ENCODE results near the gene RELA.
A peak's percentile ranks its signal among the peaks of the same experiment; 100 is the strongest.
"Not testable (repeated sequence)": the region's sequence is repeated elsewhere in the genome, so short reads cannot be mapped to it uniquely, and the experiment has no call there.

RELA gene
- total RNA-seq, result 106 to 281 (median 111) reads per million in 9 experiments

GRCh38 chr11:65662799-65663638 is at the start of gene RELA:
Gene RELA, minus strand, starts transcription at chr11:65662916. Its CDS starts 84 bp downstream, at chr11:65662832.
- Mint-ChIP-seq H3K9me3 (no peaks in the 10 kb centered on the region), H3K4me3 (peak within 1 kb of the TSS; percentile 89 to 91), H3K27ac (peak within 1 kb of the TSS; percentile 94 to 95), H3K4me1 (ENCODE audit: low read depth in 2 of 2) (peaks cover 24 to 30% of the 10 kb centered on the region in 2 donors), H3K27me3 (no peaks in the 10 kb centered on the region), H3K36me3 (ENCODE audit: insufficient read depth) (peaks cover 55% of the 10 kb centered on the region)
- peak; percentile 82 for ATAC-seq (replicated peaks)
- peak; percentile 87 to 89 (median 88) for DNase-seq

GRCh38 chr11:65711785-65712632 is 49.3 kb upstream of the RELA start, which contains the start of gene KAT5:
Gene KAT5, plus strand, starts transcription at chr11:65712252. Its CDS starts 16 bp downstream, at chr11:65712268.
- Mint-ChIP-seq H3K4me3 (peak within 1 kb of the TSS; percentile 91 to 94), H3K27ac (peak within 1 kb of the TSS; percentile 99 to 100), H3K27me3 (no peaks in the 10 kb centered on the region), H3K9me3 (no peaks in the 10 kb centered on the region), H3K4me1 (ENCODE audit: low read depth in 2 of 2) (peaks cover 16 to 26% of the 10 kb centered on the region in 2 donors), H3K36me3 (ENCODE audit: insufficient read depth) (peaks cover 55% of the 10 kb centered on the region)
- peak; percentile 83 for ATAC-seq (replicated peaks)
- DNase-seq, result peak; percentile 97 to 98 (median 97)

- ATAC-seq (replicated peaks) (no peak), DNase-seq (no peak)
- Mint-ChIP-seq H3K9me3 (no peaks in the 10 kb centered on the region), H3K27me3 (no peaks in the 10 kb centered on the region), H3K4me3 (no peak overlapping the region), H3K36me3 (ENCODE audit: insufficient read depth) (peaks cover 39% of the 10 kb centered on the region), H3K27ac (peak overlapping the region in 1 of 2 donors; percentile 46), H3K4me1 (ENCODE audit: low read depth in 2 of 2) (peaks cover 21 to 22% of the 10 kb centered on the region in 2 donors)
Measured at GRCh38 chr11:65710421-65710820, 47.7 kb upstream of the RELA start.

GRCh38 chr11:65709661-65710060 is 46.9 kb upstream of the RELA start:
- Mint-ChIP-seq H3K36me3 (ENCODE audit: insufficient read depth) (peaks cover 32% of the 10 kb centered on the region), H3K27me3 (peaks cover 0 to under 1% of the 10 kb centered on the region in 2 donors), H3K9me3 (no peaks in the 10 kb centered on the region), H3K4me1 (ENCODE audit: low read depth in 2 of 2) (peaks cover 17 to 18% of the 10 kb centered on the region in 2 donors), H3K4me3 (no peak overlapping the region), H3K27ac (no peak overlapping the region)
- DNase-seq (no peak), ATAC-seq (replicated peaks) (no peak)

- Mint-ChIP-seq H3K4me1 (ENCODE audit: low read depth in 2 of 2) (peaks cover 12 to 15% of the 10 kb centered on the region in 2 donors), H3K36me3 (ENCODE audit: insufficient read depth) (peaks cover 20% of the 10 kb centered on the region), H3K27ac (no peak overlapping the region), H3K27me3 (peaks cover 0 to 11% of the 10 kb centered on the region in 2 donors), H3K9me3 (no peaks in the 10 kb centered on the region), H3K4me3 (no peak overlapping the region)
- ATAC-seq (replicated peaks) (no peak), DNase-seq (no peak)
Measured at GRCh38 chr11:65708451-65708850, 45.7 kb upstream of the RELA start.

- not testable (repeated sequence) for H3K4me3 Mint-ChIP-seq
Measured at GRCh38 chr11:65707002-65707401, 44.3 kb upstream of the RELA start.

GRCh38 chr11:65706303-65706763 is 43.6 kb upstream of the RELA start:
- not testable (repeated sequence) for H3K36me3 Mint-ChIP-seq (ENCODE audit: insufficient read depth); H3K27ac Mint-ChIP-seq; H3K9me3 Mint-ChIP-seq; H3K4me1 Mint-ChIP-seq (ENCODE audit: low read depth in 2 of 2)
- DNase-seq (peak; percentile 66 to 72 (median 70)), ATAC-seq (replicated peaks) (peak; percentile 26)
- peaks cover 0 to 25% of the 10 kb centered on the region in 2 donors for H3K27me3 Mint-ChIP-seq
- H3K4me3 Mint-ChIP-seq, result peak overlapping the region in 1 of 2 donors; percentile 21

More at GRCh38 chr11:65707002-65707401, 44.3 kb upstream of the RELA start:
- peaks cover 0 to 25% of the 10 kb centered on the region in 2 donors for H3K27me3 Mint-ChIP-seq
- ATAC-seq (replicated peaks); H3K36me3 Mint-ChIP-seq (ENCODE audit: insufficient read depth); DNase-seq; H3K9me3 Mint-ChIP-seq; H3K4me1 Mint-ChIP-seq (ENCODE audit: low read depth in 2 of 2): not testable (repeated sequence)
- peak overlapping the region in 1 of 2 donors; percentile 27 for H3K27ac Mint-ChIP-seq

GRCh38 chr11:65703846-65704245 is 41.1 kb upstream of the RELA start:
- no peak for ATAC-seq (replicated peaks)
- no peak for DNase-seq
- Mint-ChIP-seq H3K36me3 (ENCODE audit: insufficient read depth) (no peaks in the 10 kb centered on the region), H3K9me3 (no peaks in the 10 kb centered on the region), H3K4me1 (ENCODE audit: low read depth in 2 of 2) (peaks cover 0 to 7% of the 10 kb centered on the region in 2 donors), H3K27me3 (peaks cover 0 to 25% of the 10 kb centered on the region in 2 donors), H3K27ac (no peak overlapping the region), H3K4me3 (no peak overlapping the region)

- peaks cover 0 to 36% of the 10 kb centered on the region in 2 donors for H3K27me3 Mint-ChIP-seq
- no peak overlapping the region for H3K4me3 Mint-ChIP-seq
- H3K36me3 Mint-ChIP-seq (ENCODE audit: insufficient read depth), result no peaks in the 10 kb centered on the region
- H3K27ac Mint-ChIP-seq, result no peak overlapping the region
- DNase-seq (no peak), ATAC-seq (replicated peaks) (no peak)
- H3K9me3 Mint-ChIP-seq, result no peaks in the 10 kb centered on the region
- H3K4me1 Mint-ChIP-seq (ENCODE audit: low read depth in 2 of 2), result peaks cover 0 to 6% of the 10 kb centered on the region in 2 donors
Measured at GRCh38 chr11:65701686-65702085, 39.0 kb upstream of the RELA start.

- Mint-ChIP-seq H3K27ac (no peak overlapping the region), H3K36me3 (ENCODE audit: insufficient read depth) (no peaks in the 10 kb centered on the region), H3K27me3 (peaks cover 0 to 36% of the 10 kb centered on the region in 2 donors), H3K9me3 (no peaks in the 10 kb centered on the region), H3K4me1 (ENCODE audit: low read depth in 2 of 2) (no peaks in the 10 kb centered on the region), H3K4me3 (no peak overlapping the region)
- ATAC-seq (replicated peaks) (no peak), DNase-seq (no peak)
Measured at GRCh38 chr11:65700399-65700798, 37.7 kb upstream of the RELA start.

- ATAC-seq (replicated peaks) (no peak), DNase-seq (no peak)
- peaks cover 0 to 31% of the 10 kb centered on the region in 2 donors for H3K27me3 Mint-ChIP-seq
- no peaks in the 10 kb centered on the region for H3K9me3 Mint-ChIP-seq
- H3K27ac Mint-ChIP-seq, result no peak overlapping the region
- H3K4me1 Mint-ChIP-seq (ENCODE audit: low read depth in 2 of 2), result no peaks in the 10 kb centered on the region
- H3K36me3 Mint-ChIP-seq (ENCODE audit: insufficient read depth), result no peaks in the 10 kb centered on the region
- H3K4me3 Mint-ChIP-seq, result no peak overlapping the region
Measured at GRCh38 chr11:65699306-65699705, 36.6 kb upstream of the RELA start.

GRCh38 chr11:65698205-65698604 is 35.5 kb upstream of the RELA start:
- Mint-ChIP-seq H3K36me3 (ENCODE audit: insufficient read depth) (no peaks in the 10 kb centered on the region), H3K9me3 (no peaks in the 10 kb centered on the region), H3K27me3 (peaks cover 0 to 22% of the 10 kb centered on the region in 2 donors), H3K4me3 (no peak overlapping the region), H3K4me1 (ENCODE audit: low read depth in 2 of 2) (no peaks in the 10 kb centered on the region), H3K27ac (no peak overlapping the region)
- no peak for DNase-seq
- no peak for ATAC-seq (replicated peaks)
